ENCODE measurements around the gene ZBTB3. TPM values are rescaled to one million over a fixed set of nuclear protein-coding genes. Genes with fewer than 3 reads are reported as not detected.

ZBTB3 gene
- total RNA-seq, 4 donors from 2014 or later: 13.4 to 35.4 (median 19.0) TPM

DNA sequence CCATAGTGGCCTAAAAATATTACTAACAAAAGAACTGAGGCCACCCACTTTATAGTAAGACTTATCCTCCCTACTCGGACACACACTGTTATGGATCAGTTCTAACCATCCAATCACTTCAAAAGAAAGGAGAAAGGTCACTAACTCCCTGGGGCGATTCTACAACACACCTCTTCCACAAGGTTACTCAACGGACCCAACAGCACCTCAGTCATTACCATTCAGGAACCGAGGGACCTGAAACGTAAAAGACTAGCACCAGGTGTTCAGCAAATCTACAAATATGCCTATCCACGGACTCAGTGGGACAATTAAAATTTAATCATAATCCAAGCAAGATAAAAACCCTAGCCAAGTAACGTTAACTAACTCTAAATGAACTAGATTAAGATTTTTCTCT, 28.3 kb downstream of the ZBTB3 start:
- WGBS, 2 donors: 0 to 3% methylated on average over 7 of the region's 7 CpGs
- DNase-seq (ENCODE audit: low spot score in 2 of 2): no peak
- intact Hi-C loops (cut with DNase I; ENCODE audit: low total_unique reads): no loop called here
- no peak for TF ChIP-seq POLR2A (IDR thresholded peaks at IDR 0.05)
- H3K4me3 ChIP-seq (ENCODE audit: low read depth, poor library complexity, severe bottlenecking): peak overlapping the region; percentile 88

DNA sequence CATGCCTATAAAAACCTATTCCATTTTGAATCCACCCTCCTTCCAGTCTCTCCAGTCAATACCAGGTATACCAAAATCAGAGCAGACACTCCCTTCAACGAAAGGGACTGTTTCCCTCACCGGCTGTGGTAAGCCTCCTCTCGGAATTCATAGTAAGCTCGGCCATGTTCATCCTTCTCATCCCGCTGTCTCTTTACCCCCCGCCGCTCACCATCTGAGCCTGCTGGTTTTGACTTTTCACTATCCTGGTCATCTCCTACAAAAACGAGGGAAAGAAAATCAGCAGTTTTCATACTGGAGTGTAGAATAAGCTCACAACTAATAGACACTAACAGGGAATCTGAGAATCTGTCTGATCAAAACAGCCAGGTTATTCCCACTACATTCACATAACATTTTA, 29.8 kb downstream of the ZBTB3 start:
- no peak for TF ChIP-seq POLR2A (IDR thresholded peaks at IDR 0.05)
- TF ChIP-seq, protein P1, sequence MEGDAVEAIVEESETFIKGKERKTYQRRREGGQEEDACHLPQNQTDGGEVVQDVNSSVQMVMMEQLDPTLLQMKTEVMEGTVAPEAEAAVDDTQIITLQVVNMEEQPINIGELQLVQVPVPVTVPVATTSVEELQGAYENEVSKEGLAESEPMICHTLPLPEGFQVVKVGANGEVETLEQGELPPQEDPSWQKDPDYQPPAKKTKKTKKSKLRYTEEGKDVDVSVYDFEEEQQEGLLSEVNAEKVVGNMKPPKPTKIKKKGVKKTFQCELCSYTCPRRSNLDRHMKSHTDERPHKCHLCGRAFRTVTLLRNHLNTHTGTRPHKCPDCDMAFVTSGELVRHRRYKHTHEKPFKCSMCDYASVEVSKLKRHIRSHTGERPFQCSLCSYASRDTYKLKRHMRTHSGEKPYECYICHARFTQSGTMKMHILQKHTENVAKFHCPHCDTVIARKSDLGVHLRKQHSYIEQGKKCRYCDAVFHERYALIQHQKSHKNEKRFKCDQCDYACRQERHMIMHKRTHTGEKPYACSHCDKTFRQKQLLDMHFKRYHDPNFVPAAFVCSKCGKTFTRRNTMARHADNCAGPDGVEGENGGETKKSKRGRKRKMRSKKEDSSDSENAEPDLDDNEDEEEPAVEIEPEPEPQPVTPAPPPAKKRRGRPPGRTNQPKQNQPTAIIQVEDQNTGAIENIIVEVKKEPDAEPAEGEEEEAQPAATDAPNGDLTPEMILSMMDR (IDR thresholded peaks at IDR 0.05): no peak
- intact Hi-C loops (cut with DNase I; ENCODE audit: low total_unique reads): no loop called here
- WGBS, 2 donors: 21 to 36% methylated on average over 8 of the region's 8 CpGs
- peak in 1 of 2 donors; percentile 28 for DNase-seq (ENCODE audit: low spot score in 2 of 2)
- no peak overlapping the region for H3K4me3 ChIP-seq (ENCODE audit: low read depth, poor library complexity, severe bottlenecking)

DNA sequence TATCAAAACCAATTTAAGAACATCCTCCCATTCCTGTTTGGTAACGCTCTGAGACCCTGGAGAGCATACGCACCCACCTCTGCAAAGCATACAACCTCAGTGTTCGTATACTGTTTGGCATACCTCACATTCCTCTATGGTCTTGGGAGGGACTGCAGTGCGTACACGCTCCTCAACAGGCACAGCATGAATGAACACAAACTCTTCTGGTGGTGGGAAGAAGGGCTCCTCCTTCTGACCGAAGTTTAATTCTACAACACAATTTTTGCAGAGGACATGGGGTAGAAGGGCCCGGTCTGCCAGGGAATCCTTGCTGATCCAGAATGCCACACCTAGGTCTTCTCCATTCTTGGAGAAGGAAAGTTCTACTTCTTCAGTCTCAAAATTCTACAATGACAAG, 32.0 kb downstream of the ZBTB3 start:
- intact Hi-C loops (cut with DNase I; ENCODE audit: low total_unique reads): no loop called here
- WGBS, 2 donors: 66 to 67% methylated on average over 7 of the region's 7 CpGs
- DNase-seq (ENCODE audit: low spot score in 2 of 2): no peak
- H3K4me3 ChIP-seq (ENCODE audit: low read depth, poor library complexity, severe bottlenecking): no peak overlapping the region
- TF ChIP-seq POLR2A (IDR thresholded peaks at IDR 0.05): no peak
- TF ChIP-seq, protein P1 (IDR thresholded peaks at IDR 0.05): no peak

DNA sequence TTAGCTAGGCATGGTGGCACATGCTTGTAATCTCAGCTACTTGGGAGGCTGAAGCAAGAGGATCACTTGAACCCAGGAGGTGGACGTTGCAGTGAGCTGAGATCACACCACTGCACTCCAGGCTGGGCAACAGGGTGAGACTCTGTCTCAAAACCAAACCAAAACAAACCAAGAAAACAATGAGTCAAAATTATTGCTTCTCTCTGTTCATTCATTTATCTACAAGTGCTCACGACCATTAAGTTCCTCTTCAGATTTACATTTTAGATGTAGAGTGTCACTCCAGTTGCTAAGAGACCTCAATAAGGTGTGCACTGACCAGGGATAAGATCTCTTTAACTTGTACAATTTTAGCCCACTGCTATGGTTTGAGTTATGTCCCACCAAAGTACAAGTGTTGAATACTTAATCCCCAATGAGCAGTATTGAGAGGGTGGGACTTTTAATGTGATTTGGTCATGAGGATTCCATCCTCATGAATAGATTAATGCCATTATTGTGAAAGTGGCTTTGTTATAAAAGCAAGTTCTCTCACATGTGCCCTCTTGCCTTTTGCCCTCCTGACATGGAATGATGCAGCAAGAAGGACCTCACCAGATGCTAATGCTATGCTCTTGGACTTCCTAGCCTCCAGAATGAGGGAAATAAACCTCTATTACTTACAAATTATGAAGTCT, 34.5 kb downstream of the ZBTB3 start:
- WGBS, 2 donors: 73 to 88% methylated on average over 2 of the region's 2 CpGs
- TF ChIP-seq, protein P1 (IDR thresholded peaks at IDR 0.05): no peak
- TF ChIP-seq POLR2A (IDR thresholded peaks at IDR 0.05): no peak
- no peak for DNase-seq (ENCODE audit: low spot score in 2 of 2)
- intact Hi-C loops (cut with DNase I; ENCODE audit: low total_unique reads): no loop called here
- no peak overlapping the region for H3K4me3 ChIP-seq (ENCODE audit: low read depth, poor library complexity, severe bottlenecking)

DNA sequence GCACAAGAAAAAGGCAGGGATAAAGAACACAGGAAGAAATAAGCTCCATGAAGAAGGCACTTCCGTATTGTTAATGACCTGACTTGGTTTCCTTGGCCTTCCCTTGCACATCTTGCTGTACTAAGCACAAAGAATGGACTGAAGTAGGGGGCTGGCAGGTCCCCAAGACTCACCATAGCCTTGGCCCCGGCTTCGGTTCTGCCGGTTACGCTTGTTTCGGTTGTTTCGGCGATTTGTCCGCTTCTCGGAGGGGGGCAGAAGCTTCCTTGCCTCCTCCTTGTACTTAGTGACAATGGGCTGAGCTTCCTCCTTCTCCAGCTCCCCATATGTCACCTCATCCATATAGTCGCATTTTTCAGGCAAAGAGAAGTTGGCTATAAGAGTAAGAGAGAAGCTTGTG, 37.1 kb downstream of the ZBTB3 start:
- TF ChIP-seq POLR2A (IDR thresholded peaks at IDR 0.05): no peak
- TF ChIP-seq, protein P1 (IDR thresholded peaks at IDR 0.05): no peak
- 72 to 80% methylated on average over 11 of the region's 11 CpGs for WGBS, 2 donors
- intact Hi-C loops (cut with DNase I; ENCODE audit: low total_unique reads): no loop called here
- H3K4me3 ChIP-seq (ENCODE audit: low read depth, poor library complexity, severe bottlenecking): no peak overlapping the region
- DNase-seq (ENCODE audit: low spot score in 2 of 2): no peak

DNA sequence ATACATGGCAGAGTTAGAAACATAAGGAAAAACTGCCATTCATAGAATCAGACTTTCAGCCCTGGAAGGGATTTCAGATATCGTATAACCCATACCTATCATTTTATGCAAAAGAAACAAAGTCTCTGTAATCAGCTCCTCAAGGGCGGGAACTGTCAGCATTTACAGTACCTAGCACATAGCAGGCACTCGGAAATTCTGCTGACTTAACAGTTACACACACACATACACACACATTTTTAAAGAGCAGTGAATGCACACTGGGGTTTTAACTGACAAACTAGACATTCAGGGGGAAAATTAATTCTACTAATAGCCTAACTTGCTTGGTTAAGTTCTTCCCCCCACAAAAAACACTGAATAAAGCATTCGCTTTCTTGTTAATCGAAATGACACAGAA, 37.8 kb downstream of the ZBTB3 start:
- DNase-seq (ENCODE audit: low spot score in 2 of 2): no peak
- no peak for TF ChIP-seq POLR2A (IDR thresholded peaks at IDR 0.05)
- TF ChIP-seq, protein P1 (IDR thresholded peaks at IDR 0.05): no peak
- no peak overlapping the region for H3K4me3 ChIP-seq (ENCODE audit: low read depth, poor library complexity, severe bottlenecking)
- 85 to 88% methylated on average over 5 of the region's 5 CpGs for WGBS, 2 donors
- intact Hi-C loops (cut with DNase I; ENCODE audit: low total_unique reads): no loop called here
